ENCODE measurements around the gene DDX20.
"Not testable (repeated sequence)": the region's sequence is repeated elsewhere in the genome, so short reads cannot be mapped to it uniquely, and the experiment has no call there.

DDX20 gene

GRCh38 chr1:111791776-111792175 lies 36.1 kb downstream of the DDX20 start:
- no peak for DNase-seq

DNA sequence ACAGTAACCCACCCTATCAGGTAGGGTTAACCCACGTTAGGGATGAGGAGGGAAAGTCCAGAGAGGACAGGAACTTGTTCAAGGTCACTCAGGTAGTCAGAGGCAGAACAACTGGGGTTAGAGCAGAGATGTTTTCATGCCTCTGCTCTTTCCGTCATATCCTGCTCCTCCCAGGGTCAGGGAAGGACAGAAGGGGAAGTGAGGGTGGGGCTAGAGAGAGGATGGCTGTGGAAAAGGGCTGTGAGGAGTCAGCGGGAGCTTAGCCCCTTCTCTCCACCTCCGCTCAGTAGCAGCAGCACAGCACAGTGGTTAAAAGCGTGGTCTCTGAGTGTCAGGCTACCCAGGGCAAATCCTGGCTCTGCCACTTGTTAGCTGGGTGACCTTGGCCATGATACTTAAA lies 36.5 kb downstream of the DDX20 start:
- DNase-seq, result no peak

DNA sequence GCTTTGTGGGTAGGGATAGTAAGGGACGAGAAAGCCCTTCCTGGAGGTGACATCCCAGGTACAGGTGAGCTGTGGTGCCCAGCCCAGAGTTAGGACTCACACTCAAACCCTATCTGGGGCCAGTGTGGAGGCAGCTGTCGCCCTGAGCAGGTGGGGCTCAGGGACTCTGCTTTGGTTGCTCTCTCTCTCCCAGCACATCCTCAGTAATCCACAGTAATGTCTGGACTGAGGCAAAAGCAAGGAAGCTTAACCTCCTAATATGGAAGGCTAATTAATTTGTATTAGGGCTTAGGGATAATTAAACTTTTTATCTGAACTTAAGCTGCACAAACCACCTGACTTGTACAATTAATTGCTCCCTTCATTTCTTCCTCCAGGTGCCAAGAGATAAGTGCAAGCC lies 38.2 kb downstream of the DDX20 start:
- DNase-seq, result no peak

- DNase-seq, result no peak
These were observed 39.7 kb downstream of the DDX20 start for GRCh38 chr1:111795401-111795800.

DNA sequence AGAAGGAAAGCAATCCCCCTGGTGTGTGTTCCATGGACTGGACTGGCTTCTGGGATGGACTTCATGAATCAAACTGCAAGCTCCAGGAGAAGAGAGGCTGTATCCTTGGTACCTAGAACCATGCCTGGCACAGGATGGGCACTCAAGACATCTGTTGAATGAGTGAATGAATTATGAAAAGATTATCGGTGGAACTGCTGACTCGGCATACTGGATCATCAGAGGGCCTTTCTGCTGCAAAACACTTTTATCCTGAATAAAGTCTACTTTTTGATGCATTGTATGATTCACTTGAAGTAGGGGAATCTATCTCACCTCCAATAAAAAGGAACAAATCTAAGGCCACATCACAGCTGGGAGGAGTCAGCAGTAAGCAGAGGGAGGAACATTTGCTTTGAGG lies 42.9 kb downstream of the DDX20 start:
- no peak for DNase-seq

GRCh38 chr1:111799722-111800121 lies 44.0 kb downstream of the DDX20 start:
- not testable (repeated sequence) for DNase-seq

GRCh38 chr1:111801071-111801850 lies 45.6 kb downstream of the DDX20 start:
- DNase-seq, result no peak

- DNase-seq, result no peak
These were observed 46.4 kb downstream of the DDX20 start for GRCh38 chr1:111802110-111802509.

DNA sequence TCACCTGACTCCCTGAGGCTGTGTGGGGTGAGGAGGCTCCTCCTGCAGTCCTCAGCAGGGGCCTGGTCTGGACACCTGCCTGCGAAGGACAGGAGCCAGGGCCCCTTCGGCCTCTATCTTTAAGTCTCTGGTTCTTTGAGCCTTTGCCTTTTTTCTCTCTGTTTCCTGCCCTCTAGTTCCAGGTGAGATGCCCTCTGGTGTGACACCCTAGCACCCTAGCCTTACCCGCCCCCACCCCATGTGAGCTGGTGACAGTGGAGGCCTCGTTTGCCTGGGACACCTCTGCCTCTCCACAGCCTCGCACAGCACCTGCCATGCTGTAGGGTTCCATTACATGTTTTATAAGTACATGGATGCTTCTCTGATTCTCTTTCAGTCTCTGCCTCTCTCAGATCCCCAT lies 47.3 kb downstream of the DDX20 start:
- no peak for DNase-seq

DNA sequence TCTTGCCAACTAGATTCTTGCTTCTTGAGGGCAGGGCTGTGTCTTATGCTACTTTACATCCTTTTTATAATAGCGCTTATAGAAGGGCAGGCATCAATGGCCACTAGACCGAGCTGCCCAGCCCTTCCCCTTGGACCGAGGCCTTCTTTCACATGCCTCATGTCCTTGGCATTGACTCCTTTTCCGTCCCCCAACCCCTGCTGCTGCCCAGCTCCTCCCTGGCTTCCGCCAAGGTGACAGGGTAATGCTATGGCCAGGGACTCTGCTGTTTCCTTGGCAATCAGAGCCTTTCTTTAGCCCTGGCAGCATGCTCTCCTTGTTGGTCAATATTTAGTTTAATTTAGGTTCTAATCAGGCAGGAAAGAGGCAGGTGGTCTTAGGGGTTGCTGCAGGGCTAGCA lies 48.2 kb downstream of the DDX20 start:
- DNase-seq, result no peak

DNA sequence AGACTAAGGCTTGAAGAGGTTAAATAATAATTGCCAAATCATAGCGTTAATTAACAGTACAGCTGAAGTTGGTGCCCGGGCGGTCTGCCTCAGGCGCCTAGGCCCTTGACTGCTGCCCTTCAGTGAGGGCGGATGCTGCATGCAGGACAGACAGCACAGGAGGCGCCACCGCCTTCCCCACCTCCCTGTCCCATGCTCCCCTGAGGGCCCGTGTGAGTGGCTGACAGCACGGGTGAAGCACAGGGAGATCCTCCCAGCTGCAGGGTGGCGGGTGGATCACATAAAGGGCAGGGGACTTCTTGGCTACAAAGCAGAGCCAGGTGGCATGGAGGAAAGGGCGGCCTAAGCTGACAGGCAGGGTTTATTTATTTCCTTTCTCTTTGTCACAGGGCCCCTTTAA lies 49.1 kb downstream of the DDX20 start:
- DNase-seq, result no peak

- DNase-seq, result no peak
These were observed 49.5 kb downstream of the DDX20 start for GRCh38 chr1:111805251-111805650.

DNA sequence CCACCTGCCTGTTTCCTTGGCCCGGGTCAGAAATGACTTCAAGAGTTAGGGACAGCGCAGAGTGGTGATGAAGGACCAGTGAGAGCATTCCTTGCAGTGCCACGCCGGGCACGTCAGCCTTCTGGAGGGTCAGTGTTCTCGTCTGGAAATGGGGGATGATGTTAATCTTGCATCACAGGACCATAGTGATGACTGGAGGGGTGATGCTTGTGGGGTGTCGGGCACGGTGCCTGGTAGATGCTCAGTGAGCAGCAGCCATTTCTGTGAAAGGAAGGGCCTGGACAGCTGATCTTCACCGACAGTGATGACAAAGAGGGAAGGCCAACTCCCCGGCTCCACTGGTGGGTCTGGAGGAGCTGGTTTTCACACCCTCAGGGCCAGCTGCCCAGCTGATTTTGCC lies 56.2 kb downstream of the DDX20 start:
- DNase-seq, result no peak

DNA sequence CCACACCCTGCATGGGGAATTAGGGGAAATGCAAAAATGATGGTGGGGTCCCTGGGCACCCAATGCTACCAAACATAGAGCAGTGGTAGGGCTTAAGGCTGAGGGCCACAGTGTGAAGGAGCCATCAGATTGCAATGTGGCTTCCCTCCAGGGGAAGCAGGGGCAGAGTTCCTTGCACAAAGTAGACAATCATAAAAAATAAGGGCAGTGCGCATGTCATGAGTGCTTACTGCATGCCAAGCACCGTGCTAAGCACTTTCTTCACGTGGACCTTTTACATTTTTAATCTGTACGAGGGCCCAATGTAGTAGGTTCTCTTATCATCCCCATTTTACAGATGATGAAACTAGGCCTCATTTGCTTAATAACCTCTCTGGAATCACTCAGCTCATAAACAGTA lies 56.6 kb downstream of the DDX20 start:
- DNase-seq, result no peak

GRCh38 chr1:111813440-111814304 lies 58.0 kb downstream of the DDX20 start:
- DNase-seq, result peak; percentile 2 to 3

GRCh38 chr1:111814305-111814628 lies 58.6 kb downstream of the DDX20 start:
- no peak for DNase-seq

- DNase-seq, result no peak
These were observed 58.9 kb downstream of the DDX20 start for GRCh38 chr1:111814642-111815041.

Measured in Kasumi-1 (cell line).